HG02763 (cell line): ENCODE measurements around the gene TMEM233.
"Not testable (repeated sequence)": the region's sequence is repeated elsewhere in the genome, so short reads cannot be mapped to it uniquely, and the experiment has no call there.

Experiments
- ATAC-seq: cut with Tn5 transposase; IDR thresholded peaks from one replicate; pipeline ENCODE4 v1.9.1; 2021; ENCODE audit warnings: mild to moderate bottlenecking, moderate library complexity; ENCODE audit not compliant: unreplicated experiment

Gene TMEM233

GRCh38 chr12:119652665-119653064 lies 59.1 kb downstream of the TMEM233 start:
- no peak for ATAC-seq

GRCh38 chr12:119657001-119657400 lies 63.4 kb downstream of the TMEM233 start:
- ATAC-seq = not testable (repeated sequence)

- ATAC-seq = not testable (repeated sequence)
These were observed 64.6 kb downstream of the TMEM233 start for GRCh38 chr12:119658166-119658565.

GRCh38 chr12:119659289-119659897 lies 65.8 kb downstream of the TMEM233 start:
- no peak for ATAC-seq

- ATAC-seq = no peak
These were observed 66.5 kb downstream of the TMEM233 start for GRCh38 chr12:119660076-119660475.

- ATAC-seq = no peak
These were observed 68.3 kb downstream of the TMEM233 start for GRCh38 chr12:119661882-119662281.

- no peak for ATAC-seq
These were observed 71.1 kb downstream of the TMEM233 start for GRCh38 chr12:119664642-119665041.

GRCh38 chr12:119665164-119665929 lies 71.8 kb downstream of the TMEM233 start:
- ATAC-seq = no peak

- ATAC-seq = no peak
These were observed 72.7 kb downstream of the TMEM233 start for GRCh38 chr12:119666226-119666795.

- no peak for ATAC-seq
These were observed 73.5 kb downstream of the TMEM233 start for GRCh38 chr12:119666900-119667576.

GRCh38 chr12:119667577-119668323 lies 74.2 kb downstream of the TMEM233 start, which contains the start of gene PRKAB1:
TSS of gene PRKAB1 (plus strand) at chr12:119668133. CDS start at chr12:119668245, 112 bp downstream.
- ATAC-seq = peak; percentile 91

- ATAC-seq = no peak
These were observed 74.8 kb downstream of the TMEM233 start for GRCh38 chr12:119668324-119668841.

GRCh38 chr12:119669744-119670472 lies 76.3 kb downstream of the TMEM233 start:
- ATAC-seq = no peak

- no peak for ATAC-seq
These were observed 77.5 kb downstream of the TMEM233 start for GRCh38 chr12:119671070-119671469.

- ATAC-seq = no peak
These were observed 78.6 kb downstream of the TMEM233 start for GRCh38 chr12:119672194-119672593.

- no peak for ATAC-seq
These were observed 80.1 kb downstream of the TMEM233 start for GRCh38 chr12:119673634-119674033.

- ATAC-seq = no peak
These were observed 81.0 kb downstream of the TMEM233 start for GRCh38 chr12:119674560-119674959.

- no peak for ATAC-seq
These were observed 82.4 kb downstream of the TMEM233 start for GRCh38 chr12:119676022-119676421.

- ATAC-seq = no peak
These were observed 83.0 kb downstream of the TMEM233 start for GRCh38 chr12:119676573-119676972.

GRCh38 chr12:119678459-119678858 lies 84.9 kb downstream of the TMEM233 start:
- ATAC-seq = no peak
